Tibial artery (tissue), 4 donors: ENCODE results near the gene AATF.

Experiments
- DNase-seq, 2 donors: peaks; one replicate each; pipeline ENCODE4 v3.0.0-alpha.2; 2019
- H3K27ac ChIP-seq, 2 donors: fragments of 200-600 bp; sonication (generic) in 1 of 2; 1 replicate in 1 of 2; 2 replicates in 1 of 2; pipeline ENCODE4 v1.5.1; 2018 to 2019; ENCODE audit warnings: mild to moderate bottlenecking in 1 of 2
- H3K27me3 ChIP-seq, 2 donors: fragments of 200-600 bp; sonication (generic) in 1 of 2; one replicate each; pipeline versions ENCODE4 v1.5.1 to v1.6.0; 2016 to 2019
- H3K36me3 ChIP-seq, 3 donors: fragments of 200-600 bp; sonication (generic) in 2 of 3; one replicate each; pipeline ENCODE4 v1.5.1; 2016 to 2019; ENCODE audit warnings: mild to moderate bottlenecking in 2 of 3
- H3K4me1 ChIP-seq, 4 donors: fragments of 200-600 bp; sonication (generic) in 2 of 4; 1 replicate in 3 of 4; 2 replicates in 1 of 4; pipeline ENCODE4 v1.5.1; 2016 to 2019
- H3K4me3 ChIP-seq, 2 donors: fragments of 200-600 bp; sonication (generic) in 1 of 2; 1 replicate in 1 of 2; 2 replicates in 1 of 2; pipeline ENCODE4 v1.5.1; 2018 to 2019; ENCODE audit warnings: mild to moderate bottlenecking in 2 of 2
- H3K9me3 ChIP-seq, 3 donors: fragments of 200-600 bp; sonication (generic) in 1 of 3; one replicate each; pipeline ENCODE4 v1.5.1; 2016 to 2019
- intact Hi-C: fragments of 100-400 bp; cut with DNase I; formaldehyde crosslinking; loops from one replicate; pipeline ENCODE4 v1.15.0; 2023; ENCODE audit warnings: low total_unique reads
- TF ChIP-seq, protein P1 (sequence below), 2 experiments: fragments of 200-600 bp in 1 of 2; fragments of 450-650 bp in 1 of 2; IDR thresholded peaks; one replicate each; pipeline ENCODE4 v1.5.1; 2017 to 2019; ENCODE audit warnings: antibody characterized with exemption in 2 of 2, mild to moderate bottlenecking in 1 of 2, moderate library complexity in 1 of 2

AATF gene

DNA sequence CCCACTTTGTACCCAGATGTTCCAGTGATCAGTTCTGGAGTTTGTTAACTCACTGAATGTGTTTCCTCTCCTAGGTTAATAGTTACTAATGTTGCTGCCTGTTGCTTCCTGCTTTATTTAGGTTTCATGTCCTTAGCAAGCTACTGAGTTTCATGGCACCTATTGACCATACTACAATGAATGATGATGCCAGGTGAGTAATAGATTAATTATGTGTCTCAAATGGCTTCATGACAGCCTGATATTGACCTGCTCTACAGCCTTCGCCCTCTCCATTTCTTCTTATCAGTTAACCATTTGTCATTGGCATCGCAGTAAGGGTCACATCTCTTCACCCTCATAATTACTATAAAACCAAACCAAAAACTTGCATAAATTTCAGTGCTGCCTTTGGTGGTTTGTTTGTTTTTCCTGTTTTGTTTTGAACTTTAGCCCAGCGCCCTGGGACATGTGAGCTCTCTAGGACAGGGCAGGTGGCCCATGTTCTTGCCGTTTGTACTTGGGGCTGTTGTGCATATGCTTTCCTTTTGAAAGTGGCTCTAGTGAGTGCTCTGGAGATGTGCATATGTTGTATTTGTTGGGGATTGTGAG is 82.8 kb downstream of the AATF start:
- Histone ChIP-seq H3K4me1 (no peaks in the 10 kb centered on the region), H3K4me3 (no peak overlapping the region), H3K27me3 (no peaks in the 10 kb centered on the region), H3K36me3 (peaks cover 16 to 48% (median 29%) of the 10 kb centered on the region in 3 donors), H3K27ac (no peak overlapping the region), H3K9me3 (no peaks in the 10 kb centered on the region)
- no peak for DNase-seq
- intact Hi-C loops = no loop called here
- TF ChIP-seq, protein P1, sequence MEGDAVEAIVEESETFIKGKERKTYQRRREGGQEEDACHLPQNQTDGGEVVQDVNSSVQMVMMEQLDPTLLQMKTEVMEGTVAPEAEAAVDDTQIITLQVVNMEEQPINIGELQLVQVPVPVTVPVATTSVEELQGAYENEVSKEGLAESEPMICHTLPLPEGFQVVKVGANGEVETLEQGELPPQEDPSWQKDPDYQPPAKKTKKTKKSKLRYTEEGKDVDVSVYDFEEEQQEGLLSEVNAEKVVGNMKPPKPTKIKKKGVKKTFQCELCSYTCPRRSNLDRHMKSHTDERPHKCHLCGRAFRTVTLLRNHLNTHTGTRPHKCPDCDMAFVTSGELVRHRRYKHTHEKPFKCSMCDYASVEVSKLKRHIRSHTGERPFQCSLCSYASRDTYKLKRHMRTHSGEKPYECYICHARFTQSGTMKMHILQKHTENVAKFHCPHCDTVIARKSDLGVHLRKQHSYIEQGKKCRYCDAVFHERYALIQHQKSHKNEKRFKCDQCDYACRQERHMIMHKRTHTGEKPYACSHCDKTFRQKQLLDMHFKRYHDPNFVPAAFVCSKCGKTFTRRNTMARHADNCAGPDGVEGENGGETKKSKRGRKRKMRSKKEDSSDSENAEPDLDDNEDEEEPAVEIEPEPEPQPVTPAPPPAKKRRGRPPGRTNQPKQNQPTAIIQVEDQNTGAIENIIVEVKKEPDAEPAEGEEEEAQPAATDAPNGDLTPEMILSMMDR (IDR thresholded peaks at IDR 0.05) = no peak

DNA sequence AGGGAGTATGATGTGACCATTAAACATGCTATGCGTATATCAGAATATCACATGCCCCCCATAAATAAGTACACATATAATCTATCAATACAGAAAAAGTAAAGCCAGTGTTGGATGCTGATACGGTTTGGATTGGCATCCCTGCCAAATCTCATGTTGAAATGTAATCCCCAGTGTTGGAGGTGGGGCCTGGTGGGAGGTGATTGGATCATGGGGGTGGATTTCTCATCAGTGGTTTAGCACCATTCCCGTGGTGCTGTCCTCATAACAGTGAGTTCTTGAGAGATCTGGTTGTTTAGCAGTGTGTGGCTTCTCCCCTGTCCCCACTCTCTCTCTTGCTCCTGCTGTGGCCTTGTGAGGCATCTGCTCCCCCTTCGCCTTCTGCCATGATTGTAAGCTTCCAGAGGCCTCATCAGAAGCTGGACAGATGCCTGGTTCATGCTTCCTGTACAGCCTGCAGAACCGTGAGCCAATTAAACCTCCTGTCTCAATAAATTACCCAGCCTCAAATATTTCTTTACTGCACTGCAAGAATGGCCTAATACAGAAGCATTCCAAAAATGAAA is 88.9 kb downstream of the AATF start:
- Histone ChIP-seq H3K27ac (no peak overlapping the region), H3K27me3 (no peaks in the 10 kb centered on the region), H3K9me3 (no peaks in the 10 kb centered on the region), H3K36me3 (peaks cover 2 to 10% (median 6%) of the 10 kb centered on the region in 3 donors), H3K4me1 (peaks cover 0 to 3% (median 0%) of the 10 kb centered on the region in 4 donors), H3K4me3 (no peak overlapping the region)
- DNase-seq = no peak
- intact Hi-C loops = no loop called here
- TF ChIP-seq, protein P1 (IDR thresholded peaks at IDR 0.05) = no peak

GRCh38 chr17:37039269-37039668 is 90.5 kb downstream of the AATF start:
- Histone ChIP-seq H3K36me3 (peaks cover 0 to 10% (median 0%) of the 10 kb centered on the region in 3 donors), H3K27ac (no peak overlapping the region), H3K9me3 (no peaks in the 10 kb centered on the region), H3K4me1 (peaks cover 0 to 3% (median 0%) of the 10 kb centered on the region in 4 donors), H3K4me3 (no peak overlapping the region), H3K27me3 (no peaks in the 10 kb centered on the region)
- intact Hi-C loops = no loop called here
- TF ChIP-seq, protein P1 (IDR thresholded peaks at IDR 0.05) = no peak
- no peak for DNase-seq

DNA sequence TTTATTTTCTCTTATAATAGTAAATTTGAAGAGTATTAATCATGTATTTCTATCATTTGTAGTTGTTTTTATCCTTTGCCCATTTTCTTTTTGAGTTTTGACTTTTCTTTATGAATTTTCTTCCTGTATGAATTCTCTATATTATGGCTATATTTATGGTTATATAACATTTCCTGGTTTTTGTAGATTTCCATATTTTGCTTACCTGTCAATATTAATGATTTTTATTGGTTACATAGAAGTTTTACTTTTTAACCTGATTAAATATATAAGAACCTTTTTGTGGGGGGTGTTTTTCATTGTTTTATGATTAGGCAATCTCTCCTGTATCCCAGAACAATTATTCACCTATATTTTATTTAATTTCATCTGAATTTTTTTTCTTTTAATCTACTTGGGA is 93.2 kb downstream of the AATF start:
- no peak overlapping the region for H3K4me3 ChIP-seq
- peaks cover 0 to 3% (median 0%) of the 10 kb centered on the region in 4 donors for H3K4me1 ChIP-seq
- no peak overlapping the region for H3K27ac ChIP-seq
- TF ChIP-seq, protein P1 (IDR thresholded peaks at IDR 0.05) = no peak
- DNase-seq = no peak
- intact Hi-C loops = no loop called here
- H3K9me3 ChIP-seq = no peaks in the 10 kb centered on the region
- no peaks in the 10 kb centered on the region for H3K27me3 ChIP-seq
- H3K36me3 ChIP-seq = peaks cover 0 to 10% (median 0%) of the 10 kb centered on the region in 3 donors

DNA sequence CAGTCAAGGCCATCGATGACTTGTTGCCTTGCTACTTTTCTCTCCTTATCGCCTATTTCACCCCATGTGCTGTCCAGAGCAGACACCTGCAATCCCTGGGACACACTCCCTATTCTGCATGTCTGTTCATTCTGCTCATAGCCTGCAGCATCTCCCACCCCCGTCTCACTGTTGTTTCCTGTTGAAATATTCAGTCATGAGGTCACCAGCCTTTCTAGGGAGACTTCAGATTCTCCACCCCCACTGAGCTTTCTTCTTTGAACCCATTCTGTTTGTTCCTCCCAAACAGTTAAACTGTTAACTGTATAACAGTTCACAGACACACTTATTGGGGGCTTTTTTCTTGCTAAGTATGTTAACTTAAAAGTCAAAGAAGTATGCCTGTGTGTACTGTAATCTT is 94.4 kb downstream of the AATF start:
- Histone ChIP-seq H3K36me3 (peaks cover 0 to 10% (median 0%) of the 10 kb centered on the region in 3 donors), H3K27ac (no peak overlapping the region), H3K4me3 (no peak overlapping the region), H3K9me3 (no peaks in the 10 kb centered on the region), H3K27me3 (no peaks in the 10 kb centered on the region), H3K4me1 (peaks cover 0 to 4% (median 2%) of the 10 kb centered on the region in 4 donors)
- TF ChIP-seq, protein P1 (IDR thresholded peaks at IDR 0.05) = no peak
- intact Hi-C loops = no loop called here
- no peak for DNase-seq
